Measurements from ENCODE around the gene ACP1.

ACP1 gene

GRCh38 chr2:259789-260331 is 4.9 kb upstream of the ACP1 start:
- no peak for DNase-seq
- H3K27ac ChIP-seq: no peak overlapping the region
- intact Hi-C loops (cut with DNase I; ENCODE audit: low total_unique reads): no loop called here
- TF ChIP-seq, protein P1, sequence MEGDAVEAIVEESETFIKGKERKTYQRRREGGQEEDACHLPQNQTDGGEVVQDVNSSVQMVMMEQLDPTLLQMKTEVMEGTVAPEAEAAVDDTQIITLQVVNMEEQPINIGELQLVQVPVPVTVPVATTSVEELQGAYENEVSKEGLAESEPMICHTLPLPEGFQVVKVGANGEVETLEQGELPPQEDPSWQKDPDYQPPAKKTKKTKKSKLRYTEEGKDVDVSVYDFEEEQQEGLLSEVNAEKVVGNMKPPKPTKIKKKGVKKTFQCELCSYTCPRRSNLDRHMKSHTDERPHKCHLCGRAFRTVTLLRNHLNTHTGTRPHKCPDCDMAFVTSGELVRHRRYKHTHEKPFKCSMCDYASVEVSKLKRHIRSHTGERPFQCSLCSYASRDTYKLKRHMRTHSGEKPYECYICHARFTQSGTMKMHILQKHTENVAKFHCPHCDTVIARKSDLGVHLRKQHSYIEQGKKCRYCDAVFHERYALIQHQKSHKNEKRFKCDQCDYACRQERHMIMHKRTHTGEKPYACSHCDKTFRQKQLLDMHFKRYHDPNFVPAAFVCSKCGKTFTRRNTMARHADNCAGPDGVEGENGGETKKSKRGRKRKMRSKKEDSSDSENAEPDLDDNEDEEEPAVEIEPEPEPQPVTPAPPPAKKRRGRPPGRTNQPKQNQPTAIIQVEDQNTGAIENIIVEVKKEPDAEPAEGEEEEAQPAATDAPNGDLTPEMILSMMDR (IDR thresholded peaks at IDR 0.05): no peak
- no peak overlapping the region for H3K4me3 ChIP-seq
- H3K4me1 ChIP-seq: peaks cover 0 to 11% (median 5%) of the 10 kb centered on the region in 4 donors
- peaks cover 0 to 10% (median 0%) of the 10 kb centered on the region in 3 donors for H3K36me3 ChIP-seq
- no peaks in the 10 kb centered on the region for H3K27me3 ChIP-seq
- peaks cover 0 to 15% (median 0%) of the 10 kb centered on the region in 3 donors for H3K9me3 ChIP-seq

- intact Hi-C loops (cut with DNase I; ENCODE audit: low total_unique reads): no loop called here
- no peak overlapping the region for H3K4me3 ChIP-seq
Observed at GRCh38 chr2:260507-261161, 4.1 kb upstream of the ACP1 start.

DNA sequence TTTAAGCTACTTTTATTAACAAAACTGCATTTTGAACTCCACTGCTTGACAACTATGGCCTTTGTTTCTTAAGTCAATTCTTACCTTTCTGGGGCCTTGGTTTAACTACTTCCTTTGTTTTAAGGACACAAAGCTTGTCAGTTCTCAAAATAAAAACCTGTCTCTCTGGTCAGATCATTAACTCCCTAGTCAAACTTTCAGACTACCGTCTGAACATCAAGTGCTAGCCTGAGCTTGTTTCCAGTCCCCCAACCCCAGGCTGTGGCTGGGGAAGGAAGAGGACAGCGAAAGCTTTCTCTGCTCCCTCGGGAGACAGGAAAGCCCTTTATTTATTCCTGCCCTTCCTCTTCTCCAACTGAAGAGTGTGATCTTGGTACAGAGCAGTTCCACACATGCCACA is 2.6 kb upstream of the ACP1 start:
- Histone ChIP-seq H3K27me3 (no peaks in the 10 kb centered on the region), H3K36me3 (peaks cover 0 to 10% (median 0%) of the 10 kb centered on the region in 3 donors), H3K4me3 (no peak overlapping the region), H3K4me1 (peaks cover 0 to 27% (median 11%) of the 10 kb centered on the region in 4 donors), H3K27ac (no peak overlapping the region), H3K9me3 (peaks cover 0 to 8% (median 0%) of the 10 kb centered on the region in 3 donors)
- intact Hi-C loops (cut with DNase I; ENCODE audit: low total_unique reads): no loop called here
- TF ChIP-seq, protein P1 (IDR thresholded peaks at IDR 0.05): no peak
- no peak for DNase-seq

More at GRCh38 chr2:260507-261161, 4.1 kb upstream of the ACP1 start:
- no peak for DNase-seq
- no peak overlapping the region for H3K27ac ChIP-seq
- TF ChIP-seq, protein P1 (IDR thresholded peaks at IDR 0.05): no peak
- peaks cover 0 to 15% (median 0%) of the 10 kb centered on the region in 3 donors for H3K9me3 ChIP-seq
- peaks cover 0 to 15% (median 7%) of the 10 kb centered on the region in 4 donors for H3K4me1 ChIP-seq
- no peaks in the 10 kb centered on the region for H3K27me3 ChIP-seq
- H3K36me3 ChIP-seq: peaks cover 0 to 10% (median 0%) of the 10 kb centered on the region in 3 donors

- peak overlapping the region; percentile 77 to 87 for H3K4me3 ChIP-seq
- H3K27ac ChIP-seq: peak overlapping the region in 1 of 2 donors; percentile 76
- H3K9me3 ChIP-seq: peaks cover 0 to 1% (median 0%) of the 10 kb centered on the region in 3 donors
- H3K4me1 ChIP-seq: peaks cover 0 to 27% (median 11%) of the 10 kb centered on the region in 4 donors
- peaks cover 0 to 10% (median 0%) of the 10 kb centered on the region in 3 donors for H3K36me3 ChIP-seq
- H3K27me3 ChIP-seq: no peaks in the 10 kb centered on the region
- TF ChIP-seq, protein P1 (IDR thresholded peaks at IDR 0.05): no peak
- no peak for DNase-seq
- intact Hi-C loops (cut with DNase I; ENCODE audit: low total_unique reads): no loop called here
Observed at GRCh38 chr2:263022-263738, 1.6 kb upstream of the ACP1 start.

DNA sequence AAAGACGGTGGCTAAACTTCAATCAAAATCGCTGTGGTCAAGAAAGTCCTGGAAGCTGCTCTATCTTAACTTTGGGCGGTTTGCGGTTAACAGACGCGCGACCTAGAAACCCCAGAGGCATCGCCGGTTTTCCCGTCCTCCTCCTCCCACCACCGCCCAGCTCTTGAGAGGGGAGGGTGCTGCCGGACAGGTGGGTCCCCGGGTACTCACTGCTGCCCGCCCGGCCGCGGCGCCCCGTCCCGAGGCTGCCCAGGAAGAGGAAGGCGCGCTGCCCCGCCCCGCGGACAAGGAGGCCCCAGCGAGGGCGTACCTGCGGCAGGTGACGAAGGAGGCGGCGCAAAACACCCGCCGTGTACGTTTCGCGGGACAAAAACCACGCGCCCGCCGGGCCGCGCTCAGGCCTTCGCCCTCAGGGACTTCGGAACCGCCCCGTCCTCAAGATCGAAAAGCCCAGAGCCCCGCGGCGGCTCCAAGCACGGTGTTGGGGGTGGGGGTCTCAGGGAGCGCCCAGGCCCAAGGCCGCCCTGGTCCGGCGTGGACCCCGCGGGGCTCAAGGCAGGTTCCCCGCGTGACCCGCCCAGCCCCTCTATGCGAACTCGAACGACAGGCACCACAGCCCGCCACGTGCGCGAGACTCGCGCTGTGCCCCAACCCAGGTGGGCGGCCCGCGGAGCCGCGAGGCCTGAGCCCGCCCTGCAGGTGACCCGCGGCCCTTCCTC is 814 bp upstream of the ACP1 start, which contains the start of gene SH3YL1:
SH3YL1 (minus strand) TSS at position 259 of the 719 bp plus-strand sequence; CDS start at position 211, 48 bp downstream.
- TF ChIP-seq, protein P1 (IDR thresholded peaks at IDR 0.05): no peak
- intact Hi-C loops (cut with DNase I; ENCODE audit: low total_unique reads): no loop called here
- peak within 1 kb of the TSS; percentile 76 to 80 for H3K27ac ChIP-seq
- peak within 1 kb of the TSS; percentile 77 to 87 for H3K4me3 ChIP-seq
- H3K4me1 ChIP-seq: peaks cover 0 to 27% (median 11%) of the 10 kb centered on the region in 4 donors
- H3K27me3 ChIP-seq: no peaks in the 10 kb centered on the region
- peaks cover 0 to 10% (median 0%) of the 10 kb centered on the region in 3 donors for H3K36me3 ChIP-seq
- DNase-seq: no peak
- H3K9me3 ChIP-seq: no peaks in the 10 kb centered on the region
